ENCODE results near the gene CKAP2L. TPM values are rescaled to one million over a fixed set of nuclear protein-coding genes. Genes with fewer than 3 reads are reported as not detected.
A peak's percentile ranks its signal among the peaks of the same experiment; 100 is the strongest.

CKAP2L gene
- total and polyA plus RNA-seq, 10 of the 15 experiments (the other 5 are each of a cell fraction or from before 2014, with no cell fraction given), result 10.5 to 37.4 (median 20.2) TPM

- TF ChIP-seq, protein P1, sequence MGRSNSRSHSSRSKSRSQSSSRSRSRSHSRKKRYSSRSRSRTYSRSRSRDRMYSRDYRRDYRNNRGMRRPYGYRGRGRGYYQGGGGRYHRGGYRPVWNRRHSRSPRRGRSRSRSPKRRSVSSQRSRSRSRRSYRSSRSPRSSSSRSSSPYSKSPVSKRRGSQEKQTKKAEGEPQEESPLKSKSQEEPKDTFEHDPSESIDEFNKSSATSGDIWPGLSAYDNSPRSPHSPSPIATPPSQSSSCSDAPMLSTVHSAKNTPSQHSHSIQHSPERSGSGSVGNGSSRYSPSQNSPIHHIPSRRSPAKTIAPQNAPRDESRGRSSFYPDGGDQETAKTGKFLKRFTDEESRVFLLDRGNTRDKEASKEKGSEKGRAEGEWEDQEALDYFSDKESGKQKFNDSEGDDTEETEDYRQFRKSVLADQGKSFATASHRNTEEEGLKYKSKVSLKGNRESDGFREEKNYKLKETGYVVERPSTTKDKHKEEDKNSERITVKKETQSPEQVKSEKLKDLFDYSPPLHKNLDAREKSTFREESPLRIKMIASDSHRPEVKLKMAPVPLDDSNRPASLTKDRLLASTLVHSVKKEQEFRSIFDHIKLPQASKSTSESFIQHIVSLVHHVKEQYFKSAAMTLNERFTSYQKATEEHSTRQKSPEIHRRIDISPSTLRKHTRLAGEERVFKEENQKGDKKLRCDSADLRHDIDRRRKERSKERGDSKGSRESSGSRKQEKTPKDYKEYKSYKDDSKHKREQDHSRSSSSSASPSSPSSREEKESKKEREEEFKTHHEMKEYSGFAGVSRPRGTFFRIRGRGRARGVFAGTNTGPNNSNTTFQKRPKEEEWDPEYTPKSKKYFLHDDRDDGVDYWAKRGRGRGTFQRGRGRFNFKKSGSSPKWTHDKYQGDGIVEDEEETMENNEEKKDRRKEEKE (IDR thresholded peaks at IDR 0.05), result no peak
Observed at GRCh38 chr2:112726487-112727190, 37.8 kb downstream of the CKAP2L start (continued).

GRCh38 chr2:112725545-112726457, 38.6 kb downstream of the CKAP2L start:
- ATAC-seq (peak; percentile 81), FAIRE-seq (peak; percentile 57), DNase-seq (ENCODE audit: low read depth, low spot score) (peak; percentile 46)
- H3K27me3 ChIP-seq (replicated peaks in 1 of 2; ENCODE audit: control insufficient read depth in 2 of 2, insufficient read depth in 2 of 2, low read length in 1 of 2), result no peaks in the 10 kb centered on the region
- H3K36me3 ChIP-seq (ENCODE audit: control insufficient read depth in 2 of 2, insufficient read depth in 2 of 2, low read length in 1 of 2), result no peaks in the 10 kb centered on the region
- ChIA-PET POLR2A (interaction anchor here (0.6 to 4.9 kb wide), 18 partner anchors 13 to 141 kb away, joined by 3 to 51 read pairs (median 6); partner anchors contain the start of genes CHCHD5 and SLC20A1), CTCF (interaction anchor here (0.6 to 12.8 kb wide), 47 partner anchors 7 to 471 kb away, joined by 3 to 671 read pairs (median 5); partner anchors contain the start of genes CHCHD5, SLC20A1 and ZC3H8), RAD21 (ENCODE audit: unreplicated experiment) (interaction anchor here (0.7 to 10.7 kb wide), 38 partner anchors 8 to 244 kb away, joined by 3 to 494 read pairs (median 5); partner anchors contain the start of genes CHCHD5, CKAP2L and SLC20A1), SMC1A (ENCODE audit: uncharacterized antibody, unreplicated experiment) (interaction anchor here (0.6 to 10.9 kb wide), 46 partner anchors 10 to 229 kb away, joined by 3 to 455 read pairs (median 6); partner anchors contain the start of genes CHCHD5 and SLC20A1)
- peaks cover 22% of the 10 kb centered on the region for H3K4me1 ChIP-seq (ENCODE audit: control insufficient read depth, insufficient read depth, low read length)
- intact Hi-C loops (cut with micrococcal nuclease; ENCODE audit: unreplicated experiment) (loop anchor here (1.0 to 5.0 kb wide), 5 partner anchors 34 to 244 kb away; partner anchors contain the start of genes SLC20A1 and TTL), in situ Hi-C loops (cut with MboI) (no loop called here)
- no peaks in the 10 kb centered on the region for H4K20me1 ChIP-seq (ENCODE audit: control insufficient read depth, insufficient read depth)
- H3K4me3 ChIP-seq, result no peak overlapping the region
- no TSS peak for BruUV-seq (replicated peaks)
- no peaks in the 10 kb centered on the region for H3K9me3 ChIP-seq (replicated peaks; ENCODE audit: control insufficient read depth, insufficient read depth, low read length)
- 62% methylated on average over 15 of the region's 15 CpGs for WGBS (ENCODE audit: insufficient coverage, insufficient replicate concordance, low lambda C conversion rate, missing lambda C conversion rate)
- no peak overlapping the region for H3K9ac ChIP-seq (ENCODE audit: control insufficient read depth, insufficient read depth, low read length)
- peak overlapping the region; percentile 39; the same call in 1 of the 2 replicates for H3K27ac ChIP-seq (ENCODE audit: control insufficient read depth, insufficient read depth)
- peak overlapping the region; percentile 67; the same call in 1 of the 2 replicates for H2AFZ ChIP-seq (ENCODE audit: control insufficient read depth, low read depth, low read length)
- peak overlapping the region; percentile 59 for H3K4me2 ChIP-seq (ENCODE audit: control insufficient read depth, insufficient read depth)
- H3K79me2 ChIP-seq (ENCODE audit: control insufficient read depth, insufficient read depth, low read length), result no peaks in the 10 kb centered on the region
- TF ChIP-seq ETV6 (conservative IDR thresholded peaks at IDR 0.05 in 1 of 2, IDR thresholded peaks at IDR 0.05 in 1 of 2; ENCODE audit: borderline replicate concordance in 1 of 2, low read depth in 1 of 2), result no peak
- TF ChIP-seq NR2C1 (IDR thresholded peaks at IDR 0.05), result 0 out of 2 replicates have a peak, but pooled peaks have one; percentile 5
- TF ChIP-seq E2F4 (IDR thresholded peaks at IDR 0.05; ENCODE audit: low read depth, low read length), result no peak
- TF ChIP-seq PBX3 (IDR thresholded peaks at IDR 0.05; ENCODE audit: insufficient replicate concordance, low read depth, low read length), result no peak
- TF ChIP-seq, protein P2, sequence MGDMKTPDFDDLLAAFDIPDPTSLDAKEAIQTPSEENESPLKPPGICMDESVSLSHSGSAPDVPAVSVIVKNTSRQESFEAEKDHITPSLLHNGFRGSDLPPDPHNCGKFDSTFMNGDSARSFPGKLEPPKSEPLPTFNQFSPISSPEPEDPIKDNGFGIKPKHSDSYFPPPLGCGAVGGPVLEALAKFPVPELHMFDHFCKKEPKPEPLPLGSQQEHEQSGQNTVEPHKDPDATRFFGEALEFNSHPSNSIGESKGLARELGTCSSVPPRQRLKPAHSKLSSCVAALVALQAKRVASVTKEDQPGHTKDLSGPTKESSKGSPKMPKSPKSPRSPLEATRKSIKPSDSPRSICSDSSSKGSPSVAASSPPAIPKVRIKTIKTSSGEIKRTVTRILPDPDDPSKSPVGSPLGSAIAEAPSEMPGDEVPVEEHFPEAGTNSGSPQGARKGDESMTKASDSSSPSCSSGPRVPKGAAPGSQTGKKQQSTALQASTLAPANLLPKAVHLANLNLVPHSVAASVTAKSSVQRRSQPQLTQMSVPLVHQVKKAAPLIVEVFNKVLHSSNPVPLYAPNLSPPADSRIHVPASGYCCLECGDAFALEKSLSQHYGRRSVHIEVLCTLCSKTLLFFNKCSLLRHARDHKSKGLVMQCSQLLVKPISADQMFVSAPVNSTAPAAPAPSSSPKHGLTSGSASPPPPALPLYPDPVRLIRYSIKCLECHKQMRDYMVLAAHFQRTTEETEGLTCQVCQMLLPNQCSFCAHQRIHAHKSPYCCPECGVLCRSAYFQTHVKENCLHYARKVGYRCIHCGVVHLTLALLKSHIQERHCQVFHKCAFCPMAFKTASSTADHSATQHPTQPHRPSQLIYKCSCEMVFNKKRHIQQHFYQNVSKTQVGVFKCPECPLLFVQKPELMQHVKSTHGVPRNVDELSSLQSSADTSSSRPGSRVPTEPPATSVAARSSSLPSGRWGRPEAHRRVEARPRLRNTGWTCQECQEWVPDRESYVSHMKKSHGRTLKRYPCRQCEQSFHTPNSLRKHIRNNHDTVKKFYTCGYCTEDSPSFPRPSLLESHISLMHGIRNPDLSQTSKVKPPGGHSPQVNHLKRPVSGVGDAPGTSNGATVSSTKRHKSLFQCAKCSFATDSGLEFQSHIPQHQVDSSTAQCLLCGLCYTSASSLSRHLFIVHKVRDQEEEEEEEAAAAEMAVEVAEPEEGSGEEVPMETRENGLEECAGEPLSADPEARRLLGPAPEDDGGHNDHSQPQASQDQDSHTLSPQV (IDR thresholded peaks at IDR 0.05), result no peak
